ENCODE measurements around the gene CHST12.
"Not testable (repeated sequence)": the region's sequence is repeated elsewhere in the genome, so short reads cannot be mapped to it uniquely, and the experiment has no call there.

- TF ChIP-seq EZH2 (IDR thresholded peaks at IDR 0.05; ENCODE audit: borderline replicate concordance, insufficient read depth, low read depth, low read length, poor library complexity, severe bottlenecking); CTCF (IDR thresholded peaks at IDR 0.05): not testable (repeated sequence)
These were observed 17.3 kb upstream of the CHST12 start for GRCh38 chr7:2386122-2386521.
